Heart right ventricle (tissue), 16 donors: ENCODE results near the gene INSL3. TPM values are rescaled to one million over a fixed set of nuclear protein-coding genes. Genes with fewer than 3 reads are reported as not detected.

Experiments
- ATAC-seq, 8 donors: fragments of 200-7000 bp; cut with Tn5 transposase; one replicate each; pipeline ENCODE4 v1.9.1; 2020; ENCODE audit warnings: mild to moderate bottlenecking in 8 of 8, moderate library complexity in 8 of 8, moderate number of reproducible peaks in 1 of 8
- DNase-seq, 2 donors: peaks; one replicate each; pipeline ENCODE4 v3.0.0-alpha.2; 2020
- H3K27ac ChIP-seq, 10 donors: fragments of 200-600 bp; sonication (generic) in 2 of 10; one replicate each; pipeline versions ENCODE4 v1.5.0 to v1.8.0; 2020 to 2022; ENCODE audit warnings: mild to moderate bottlenecking in 3 of 10
- H3K27me3 ChIP-seq, 7 donors: fragments of 200-600 bp; one replicate each; pipeline ENCODE4 v1.8.0; 2021 to 2022; ENCODE audit warnings: mild to moderate bottlenecking in 2 of 7
- H3K36me3 ChIP-seq, 9 donors: fragments of 200-600 bp; sonication (generic) in 1 of 9; one replicate each; pipeline versions ENCODE4 v1.5.0 to v1.8.0; 2020 to 2022; ENCODE audit warnings: mild to moderate bottlenecking in 2 of 9
- H3K4me1 ChIP-seq, 9 donors: fragments of 200-600 bp; sonication (generic) in 1 of 9; one replicate each; pipeline versions ENCODE4 v1.5.0 to v1.8.0; 2020 to 2022; ENCODE audit warnings: mild to moderate bottlenecking in 4 of 9
- H3K4me3 ChIP-seq, 10 donors: fragments of 200-600 bp; sonication (generic) in 2 of 10; one replicate each; pipeline versions ENCODE4 v1.5.0 to v1.8.0; 2020 to 2022; ENCODE audit warnings: mild to moderate bottlenecking in 7 of 10, moderate library complexity in 2 of 10
- H3K9me3 ChIP-seq, 11 donors: fragments of 200-600 bp in 10 of 11; sonication (generic) in 2 of 11; one replicate each; pipeline versions ENCODE4 v1.5.0 to v1.8.0; 2013 to 2022; ENCODE audit warnings: mild to moderate bottlenecking in 2 of 11, control low read depth in 1 of 11, moderate library complexity in 1 of 11
- WGBS, 2 donors: extraction: QIAGEN DNeasy Blood & Tissue Kit; methylation state at CpG; one replicate each; pipeline ENCODE4 v1.1.7; 2013; ENCODE audit warnings: inconsistent platforms in 1 of 2; 5-methylcytosine and 5-hydroxymethylcytosine counted together
- intact Hi-C, 10 donors: fragments of 100-400 bp; cut with DNase I; formaldehyde crosslinking; loops; one replicate each; pipeline versions ENCODE4 v1.11.1 to v1.14.2; 2022
- polyA plus RNA-seq, 2 donors: library from polyadenylated mRNA; stranded (reverse); fragments of 200-250 nt; gene quantifications; one replicate each; pipeline ENCODE4 v1.2.3, GENCODE V29; 2013
- total RNA-seq, 10 donors: library from RNA; stranded (reverse); fragmentation: NEBNext Ultra II Directional in 3 of 10; extraction: Animal tissue kit (Norgen Biotek cat#: 25700) in 3 of 10; gene quantifications; one replicate each; pipeline versions ENCODE4 v1.2.1 to v1.2.4, GENCODE V29; 2021 to 2023
- TF ChIP-seq, protein P1 (sequence below), 9 donors: fragments of 200-600 bp; sonication (generic) in 2 of 9; IDR thresholded peaks; one replicate each; pipeline versions ENCODE4 v1.5.0 to v1.8.0; 2021 to 2022; ENCODE audit warnings: antibody characterized with exemption in 9 of 9, mild to moderate bottlenecking in 5 of 9, moderate library complexity in 1 of 9
- donor health status: Arrhythmogenic right ventricular cardiomyopathy.
- donor health status: ischemic (EF 13 %, LVEDD 7.1; RV severe dilation, severe dysfunction).
- donor health status: healthy with polysubstance abuse.
- donor health status: DM: no; HTN: yes; CAD: no.
- donor health status: DM: no; HTN: no; CAD: no.
- donor health status: ischemic (EF 25% LVEDD 6.9; RV normal size, moderate dysfunction).
- donor health status: ischemic (EF 25% LVEDD 5.7; RV mildly dilated, moderate dysfunction).
- donor health status: healthy.
- donor health status: DM: yes; HTN: yes; CAD: no.
- donor health status: Ischemic cardiomyopathy.
- donor health status: ischemic (EF 35%, LVEDD 5.7; RV mildly dilated, moderate dysfunction).
- donor health status: nonischemic (EF 11% LVEDD 7.7; RV severe dilation, severe dysfunction).
- donor health status: DM: yes; HTN: yes; CAD: no.
- donor health status: PGD.
- donor health status: ischemic (EF 29% LVEDD 5.4; RV normal size, mild dysfunction).
- donor health status: nonischemic (EF 23%, LVEDD 6.1; RV moderate dilation, normal function).

INSL3 gene
- total and polyA plus RNA-seq, 12 donors, result 0.04 TPM; not detected in 11

DNA sequence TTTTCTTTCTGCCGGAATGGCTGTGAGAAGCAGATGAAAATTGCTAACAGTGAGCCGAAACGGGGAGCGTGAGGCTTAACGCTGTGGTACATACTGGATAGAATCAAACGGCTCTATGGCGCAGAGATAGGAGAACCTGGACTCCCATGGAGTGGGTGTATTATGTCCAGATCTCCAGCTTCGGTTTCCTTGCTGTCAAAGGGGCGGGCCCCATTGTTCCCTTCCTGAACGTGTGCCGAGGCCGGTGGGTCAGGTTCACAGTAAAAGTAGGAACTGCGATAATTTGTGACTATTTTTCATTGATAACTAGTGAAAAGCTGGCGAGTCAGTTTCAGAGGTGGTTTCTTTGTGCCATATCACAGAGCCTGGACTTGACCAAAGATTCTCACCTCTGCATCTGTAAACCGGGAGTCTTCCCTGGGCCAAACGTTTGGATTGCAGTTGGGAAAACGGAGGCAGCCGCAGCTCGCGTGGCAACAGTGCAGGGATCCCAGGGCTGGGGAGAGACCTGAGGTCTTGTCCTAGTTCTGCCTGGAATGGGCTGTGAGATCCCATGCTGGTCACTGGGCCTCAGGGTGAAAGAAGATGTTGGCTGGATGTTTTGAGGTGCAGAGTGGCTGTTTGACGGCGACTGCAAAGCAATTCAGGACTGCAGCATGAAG lies 39.1 kb upstream of the INSL3 start:
- peak overlapping the region in 9 of 10 donors; percentile 79 to 96 (median 90) for H3K27ac ChIP-seq
- no peaks in the 10 kb centered on the region for H3K27me3 ChIP-seq
- peak overlapping the region; percentile 75 to 99 (median 92) for H3K4me3 ChIP-seq
- TF ChIP-seq, protein P1, sequence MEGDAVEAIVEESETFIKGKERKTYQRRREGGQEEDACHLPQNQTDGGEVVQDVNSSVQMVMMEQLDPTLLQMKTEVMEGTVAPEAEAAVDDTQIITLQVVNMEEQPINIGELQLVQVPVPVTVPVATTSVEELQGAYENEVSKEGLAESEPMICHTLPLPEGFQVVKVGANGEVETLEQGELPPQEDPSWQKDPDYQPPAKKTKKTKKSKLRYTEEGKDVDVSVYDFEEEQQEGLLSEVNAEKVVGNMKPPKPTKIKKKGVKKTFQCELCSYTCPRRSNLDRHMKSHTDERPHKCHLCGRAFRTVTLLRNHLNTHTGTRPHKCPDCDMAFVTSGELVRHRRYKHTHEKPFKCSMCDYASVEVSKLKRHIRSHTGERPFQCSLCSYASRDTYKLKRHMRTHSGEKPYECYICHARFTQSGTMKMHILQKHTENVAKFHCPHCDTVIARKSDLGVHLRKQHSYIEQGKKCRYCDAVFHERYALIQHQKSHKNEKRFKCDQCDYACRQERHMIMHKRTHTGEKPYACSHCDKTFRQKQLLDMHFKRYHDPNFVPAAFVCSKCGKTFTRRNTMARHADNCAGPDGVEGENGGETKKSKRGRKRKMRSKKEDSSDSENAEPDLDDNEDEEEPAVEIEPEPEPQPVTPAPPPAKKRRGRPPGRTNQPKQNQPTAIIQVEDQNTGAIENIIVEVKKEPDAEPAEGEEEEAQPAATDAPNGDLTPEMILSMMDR (IDR thresholded peaks at IDR 0.05), result no peak
- H3K9me3 ChIP-seq, result no peaks in the 10 kb centered on the region
- ATAC-seq, result no peak
- peaks cover 9 to 31% (median 23%) of the 10 kb centered on the region in 9 donors for H3K4me1 ChIP-seq
- H3K36me3 ChIP-seq, result peaks cover 0 to 47% (median 40%) of the 10 kb centered on the region in 9 donors
- intact Hi-C loops, result loop anchor here in 7 of 10 donors (2.0 to 10.0 kb wide), 5 partner anchors 67 to 137 kb away; partner anchors contain the start of gene CCDC124 (in 4 of the 7)
- DNase-seq, result no peak
- 2% methylated on average over 22 of the region's 22 CpGs for WGBS, 2 donors

DNA sequence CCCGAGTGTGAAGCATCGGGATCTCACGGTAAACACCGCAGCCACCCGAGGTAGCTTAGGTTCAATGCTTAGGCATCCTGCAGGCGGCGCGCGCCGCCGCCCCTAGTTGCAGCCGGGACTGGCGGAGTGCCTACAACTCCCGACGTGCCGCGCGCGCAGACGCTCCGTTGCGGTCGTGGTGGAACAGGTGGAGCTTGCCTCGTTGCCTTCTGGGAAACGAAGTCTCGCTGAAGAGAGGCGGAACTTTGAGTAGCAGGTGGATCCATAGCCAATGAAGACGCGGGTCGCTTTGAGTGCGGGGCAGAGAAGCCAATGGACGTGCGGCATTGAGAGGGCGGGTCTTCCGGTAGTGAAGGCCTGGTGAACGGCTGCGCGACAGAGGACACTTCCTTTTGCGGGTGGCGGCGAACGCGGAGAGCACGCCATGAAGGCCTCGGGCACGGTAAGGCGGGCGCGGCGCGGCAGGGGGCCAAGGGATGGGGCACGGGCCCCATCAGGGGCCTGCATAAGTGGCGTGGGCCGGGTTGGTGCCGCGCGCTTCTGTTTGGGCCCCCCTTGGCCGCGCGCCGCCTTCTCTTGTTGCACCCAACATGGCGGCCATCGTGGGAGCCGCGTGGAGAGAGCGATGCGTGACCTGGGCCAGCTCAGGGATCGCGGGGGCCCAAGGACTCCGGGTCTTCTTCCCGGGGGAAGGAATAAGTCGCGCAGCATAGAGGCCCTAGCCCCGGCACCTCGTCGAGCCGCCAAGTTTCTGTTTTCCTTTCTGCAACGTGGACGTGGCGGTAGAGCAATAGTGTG lies 38.4 kb upstream of the INSL3 start, which contains the start of gene RPL18A:
TSS of gene RPL18A (plus strand) at position 378 of the 798 bp plus-strand sequence. CDS start at position 425, 47 bp downstream.
- peaks cover 0 to 40% (median 37%) of the 10 kb centered on the region in 9 donors for H3K36me3 ChIP-seq
- peak within 1 kb of the TSS; percentile 75 to 99 (median 92) for H3K4me3 ChIP-seq
- ATAC-seq (peak; percentile 96 to 99 (median 98)), DNase-seq (peak; percentile 98 to 99)
- H3K27me3 ChIP-seq, result no peaks in the 10 kb centered on the region
- intact Hi-C loops, result loop anchor here (1.0 to 10.0 kb wide), 14 partner anchors 68 to 515 kb away; partner anchors contain the start of genes CCDC124 (in 5 of the 10) and PGLS (in 1 of the 10)
- H3K27ac ChIP-seq, result peak within 1 kb of the TSS; percentile 76 to 96 (median 90)
- peaks cover 9 to 33% (median 23%) of the 10 kb centered on the region in 9 donors for H3K4me1 ChIP-seq
- H3K9me3 ChIP-seq, result no peaks in the 10 kb centered on the region
- WGBS, 2 donors, result 0% methylated on average over 80 of the region's 80 CpGs
- TF ChIP-seq, protein P1 (IDR thresholded peaks at IDR 0.05), result peak; percentile 42 to 91 (median 77)

DNA sequence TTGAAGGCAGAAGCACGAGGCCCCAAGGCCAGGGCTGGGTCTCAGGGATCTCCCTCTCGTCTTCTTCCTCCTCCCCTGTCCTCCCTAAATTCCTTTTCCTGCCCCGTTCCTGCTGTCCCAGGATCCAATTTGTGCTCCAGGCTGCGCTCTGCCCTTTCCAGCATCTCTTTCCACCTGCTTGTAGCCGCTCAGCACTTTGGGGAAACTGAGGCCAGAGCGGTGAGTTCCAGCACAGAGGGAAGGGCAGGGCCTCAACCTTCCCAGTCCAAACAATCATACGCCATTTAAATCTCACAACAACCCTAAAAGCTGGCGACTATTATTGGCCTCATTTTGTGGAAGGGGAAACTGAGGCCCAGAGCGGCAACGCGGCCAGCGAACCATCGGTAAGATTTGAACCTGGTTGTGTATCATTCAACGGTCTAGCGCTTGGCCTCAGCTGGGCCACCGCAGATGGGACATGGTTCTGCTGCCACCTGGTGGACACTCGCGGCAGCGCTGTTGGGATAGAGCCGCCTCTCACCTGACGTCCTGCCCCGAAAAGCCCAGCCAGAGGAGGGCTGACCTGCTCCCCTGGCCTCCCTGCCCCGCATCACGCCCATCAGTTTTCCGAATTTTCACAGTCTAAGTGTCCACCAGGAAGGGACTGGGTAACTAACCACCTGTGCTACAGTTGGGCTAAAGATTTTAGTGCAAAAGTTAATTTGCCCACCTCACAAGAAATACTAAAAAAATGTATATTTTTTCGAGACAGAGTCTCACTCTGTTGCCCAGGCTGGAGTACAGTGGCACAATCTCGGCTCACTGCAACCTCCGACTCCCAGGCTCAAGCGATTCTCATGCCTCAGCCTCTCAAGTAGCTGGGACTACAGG lies 34.2 kb upstream of the INSL3 start:
- H3K4me3 ChIP-seq, result no peak overlapping the region
- WGBS, 2 donors, result 14% methylated on average over 29 of the region's 29 CpGs
- peaks cover under 1 to 25% (median 3%) of the 10 kb centered on the region in 9 donors for H3K4me1 ChIP-seq
- H3K27ac ChIP-seq, result no peak overlapping the region
- ATAC-seq (peak; percentile 26 to 55 (median 39)), DNase-seq (peak; percentile 85 to 90)
- TF ChIP-seq, protein P1 (IDR thresholded peaks at IDR 0.05), result peak; percentile 95 to 99 (median 98)
- intact Hi-C loops, result loop anchor here in 8 of 10 donors (5.0 to 10.0 kb wide), 9 partner anchors 71 to 511 kb away; partner anchors contain the start of genes CCDC124 (in 1 of the 8) and PGLS (in 1 of the 8)
- H3K9me3 ChIP-seq, result no peaks in the 10 kb centered on the region
- H3K27me3 ChIP-seq, result peaks cover 0 to 5% (median 0%) of the 10 kb centered on the region in 7 donors
- no peaks in the 10 kb centered on the region for H3K36me3 ChIP-seq
